ENCODE results near the gene MGAT4B. TPM values are rescaled to one million over a fixed set of nuclear protein-coding genes. Genes with fewer than 3 reads are reported as not detected.

Gene MGAT4B
- 92.6 and 97.2 TPM in 2 replicates for total RNA-seq

GRCh38 chr5:179806250-179807048 lies at the start of gene MGAT4B:
MGAT4B (minus strand) TSS chr5:179806866; CDS start chr5:179806583, 283 bp downstream.

DNA sequence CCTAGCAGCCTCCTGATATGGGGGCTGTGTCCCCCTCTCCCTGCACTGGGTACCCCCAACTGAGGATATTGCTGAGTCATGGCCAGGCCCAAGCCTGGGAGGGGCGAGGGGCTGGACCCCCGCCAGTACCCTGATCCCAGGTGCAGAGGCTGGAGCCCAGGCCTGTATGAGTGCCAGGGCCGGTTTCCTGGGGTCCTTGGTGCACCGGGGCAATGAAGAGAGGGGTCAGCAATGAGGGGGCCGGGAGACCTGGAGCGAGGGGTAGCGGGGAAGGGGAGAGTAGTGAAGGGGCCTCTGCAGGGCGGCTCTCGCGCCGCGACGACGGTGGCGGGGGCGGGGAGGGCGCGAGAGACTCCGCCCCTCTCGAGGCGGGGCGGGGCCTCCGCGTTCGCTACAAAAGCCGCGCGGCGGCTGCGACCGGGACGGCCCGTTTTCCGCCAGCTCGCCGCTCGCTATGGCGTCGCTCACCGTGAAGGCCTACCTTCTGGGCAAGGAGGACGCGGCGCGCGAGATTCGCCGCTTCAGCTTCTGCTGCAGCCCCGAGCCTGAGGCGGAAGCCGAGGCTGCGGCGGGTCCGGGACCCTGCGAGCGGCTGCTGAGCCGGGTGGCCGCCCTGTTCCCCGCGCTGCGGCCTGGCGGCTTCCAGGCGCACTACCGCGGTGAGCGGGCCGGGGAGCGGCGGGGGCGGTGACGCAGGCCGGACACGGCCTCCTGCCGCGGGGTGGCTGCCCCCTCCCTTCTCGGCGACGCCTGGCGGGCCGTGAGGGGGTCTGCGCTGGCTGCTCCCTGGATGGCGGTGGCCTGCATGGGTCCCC lies 14.0 kb upstream of the MGAT4B start, which contains the start of gene SQSTM1:
SQSTM1 (plus strand) TSS at position 423 of the 815 bp plus-strand sequence; CDS start at position 455, 32 bp downstream.

GRCh38 chr5:179793468-179794139 lies 13.1 kb downstream of the MGAT4B start, which contains the start of gene LTC4S:
LTC4S (plus strand) TSS chr5:179793986; CDS start chr5:179794081, 95 bp downstream.

Other genes with a start within 250 kb of the MGAT4B start
- 307 and 331 TPM in 2 replicates for gene HNRNPH1, start 183.2 kb downstream of the MGAT4B start, total RNA-seq
- gene CBY3, start 125.8 kb downstream of the MGAT4B start, total RNA-seq: not detected in 2 replicates
- gene CANX, start 107.9 kb downstream of the MGAT4B start, total RNA-seq: 209 and 245 TPM in 2 replicates
- gene MAML1, start 74.0 kb downstream of the MGAT4B start, total RNA-seq: 11.0 and 17.3 TPM in 2 replicates
- gene LTC4S, start 12.9 kb downstream of the MGAT4B start, total RNA-seq: 1.6 and 3.4 TPM in 2 replicates
- 149 and 160 TPM in 2 replicates for gene SQSTM1, start 14.0 kb upstream of the MGAT4B start, total RNA-seq
- 10.6 and 18.0 TPM in 2 replicates for gene MRNIP, start 52.0 kb upstream of the MGAT4B start, total RNA-seq
- gene TBC1D9B, start 101.0 kb upstream of the MGAT4B start, total RNA-seq: 31.6 and 34.5 TPM in 2 replicates

All from bronchus fibroblast of lung (primary cell).